ENCODE data around the gene EFNA2.

The EFNA2 gene

GRCh38 chr19:1258163-1258492 is 27.5 kb upstream of the EFNA2 start:
- Histone ChIP-seq H3K27ac (ENCODE audit: low read depth, low read length) (peak overlapping the region; percentile 85), H3K4me1 (ENCODE audit: control insufficient read depth, low read length) (peaks cover 85% of the 10 kb centered on the region), H3F3A (ENCODE audit: control insufficient read depth, insufficient read depth) (peaks cover 48% of the 10 kb centered on the region), H3K9me3 (ENCODE audit: control insufficient read depth, insufficient read depth, low read length) (no peaks in the 10 kb centered on the region), H3K79me2 (ENCODE audit: control insufficient read depth, low read length) (peaks cover 58% of the 10 kb centered on the region), H3K4me3 (ENCODE audit: low read length) (peak overlapping the region; percentile 48), H3K9me2 (replicated peaks; ENCODE audit: control insufficient read depth, low read length) (no peaks in the 10 kb centered on the region), H3K27me3 (ENCODE audit: control insufficient read depth, low read length) (no peaks in the 10 kb centered on the region), H3K4me2 (ENCODE audit: low read length) (peak overlapping the region; percentile 98), H4K20me1 (ENCODE audit: control insufficient read depth, insufficient read depth, low read depth, low read length) (peaks cover 11% of the 10 kb centered on the region; the same call in 1 of the 2 replicates), H3K36me3 (ENCODE audit: control insufficient read depth, low read length) (peaks cover 64% of the 10 kb centered on the region)
- no peak for TF ChIP-seq EZH2phosphoT487 (IDR thresholded peaks at IDR 0.05; ENCODE audit: borderline replicate concordance, low read length)
- no peak for TF ChIP-seq CTCF (IDR thresholded peaks at IDR 0.05; ENCODE audit: low read depth, low read length, poor library complexity, severe bottlenecking)

GRCh38 chr19:1258707-1259205 is 26.9 kb upstream of the EFNA2 start:
- Histone ChIP-seq H3K27ac (ENCODE audit: low read depth, low read length) (peak overlapping the region; percentile 85), H3K9me3 (ENCODE audit: control insufficient read depth, insufficient read depth, low read length) (no peaks in the 10 kb centered on the region), H4K20me1 (ENCODE audit: control insufficient read depth, insufficient read depth, low read depth, low read length) (peaks cover 6% of the 10 kb centered on the region; the same call in 1 of the 2 replicates), H3K27me3 (ENCODE audit: control insufficient read depth, low read length) (no peaks in the 10 kb centered on the region), H3K36me3 (ENCODE audit: control insufficient read depth, low read length) (peaks cover 58% of the 10 kb centered on the region), H3K4me3 (ENCODE audit: low read length) (peak overlapping the region; percentile 77), H3F3A (ENCODE audit: control insufficient read depth, insufficient read depth) (peaks cover 47% of the 10 kb centered on the region), H3K9me2 (replicated peaks; ENCODE audit: control insufficient read depth, low read length) (no peaks in the 10 kb centered on the region), H3K4me1 (ENCODE audit: control insufficient read depth, low read length) (peaks cover 85% of the 10 kb centered on the region), H3K79me2 (ENCODE audit: control insufficient read depth, low read length) (peaks cover 51% of the 10 kb centered on the region), H3K4me2 (ENCODE audit: low read length) (peak overlapping the region; percentile 98)
- no peak for TF ChIP-seq EZH2phosphoT487 (IDR thresholded peaks at IDR 0.05; ENCODE audit: borderline replicate concordance, low read length)
- TF ChIP-seq CTCF (IDR thresholded peaks at IDR 0.05; ENCODE audit: low read depth, low read length, poor library complexity, severe bottlenecking), result no peak

GRCh38 chr19:1259206-1259875 is 26.3 kb upstream of the EFNA2 start:
- Histone ChIP-seq H3K9me3 (ENCODE audit: control insufficient read depth, insufficient read depth, low read length) (no peaks in the 10 kb centered on the region), H3K79me2 (ENCODE audit: control insufficient read depth, low read length) (peaks cover 45% of the 10 kb centered on the region), H3K9me2 (replicated peaks; ENCODE audit: control insufficient read depth, low read length) (no peaks in the 10 kb centered on the region), H3K4me2 (ENCODE audit: low read length) (peak overlapping the region; percentile 98), H3K4me1 (ENCODE audit: control insufficient read depth, low read length) (peaks cover 85% of the 10 kb centered on the region), H3K27me3 (ENCODE audit: control insufficient read depth, low read length) (no peaks in the 10 kb centered on the region), H3K4me3 (ENCODE audit: low read length) (peak overlapping the region; percentile 77), H3F3A (ENCODE audit: control insufficient read depth, insufficient read depth) (peaks cover 51% of the 10 kb centered on the region), H4K20me1 (ENCODE audit: control insufficient read depth, insufficient read depth, low read depth, low read length) (peaks cover 2% of the 10 kb centered on the region; the same call in 1 of the 2 replicates), H3K27ac (ENCODE audit: low read depth, low read length) (peak overlapping the region; percentile 85), H3K36me3 (ENCODE audit: control insufficient read depth, low read length) (peaks cover 55% of the 10 kb centered on the region)
- TF ChIP-seq EZH2phosphoT487 (IDR thresholded peaks at IDR 0.05; ENCODE audit: borderline replicate concordance, low read length) (no peak), CTCF (IDR thresholded peaks at IDR 0.05; ENCODE audit: low read depth, low read length, poor library complexity, severe bottlenecking) (no peak)

Data from DOHH2 (cell line).